HG03565 (cell line): Measurements from ENCODE around the gene CEP295NL.
"Not testable (repeated sequence)": the region's sequence is repeated elsewhere in the genome, so short reads cannot be mapped to it uniquely, and the experiment has no call there.

Source experiments
- ATAC-seq: cut with Tn5 transposase; IDR thresholded peaks from one replicate; pipeline ENCODE4 v1.9.1; 2021; ENCODE audit warnings: mild to moderate bottlenecking, moderate library complexity; ENCODE audit not compliant: unreplicated experiment

Gene CEP295NL

GRCh38 chr17:78905541-78905940, 2.5 kb upstream of the CEP295NL start:
- no peak for ATAC-seq

GRCh38 chr17:78905116-78905515, 2.1 kb upstream of the CEP295NL start:
- no peak for ATAC-seq

GRCh38 chr17:78904371-78904770, 1.4 kb upstream of the CEP295NL start:
- ATAC-seq, result no peak

GRCh38 chr17:78902231-78902630, 770 bp downstream of the CEP295NL start:
- ATAC-seq, result not testable (repeated sequence)

- no peak for ATAC-seq
These were observed 1.2 kb downstream of the CEP295NL start for GRCh38 chr17:78901806-78902205.

GRCh38 chr17:78900816-78901215, 2.2 kb downstream of the CEP295NL start:
- no peak for ATAC-seq

- ATAC-seq, result no peak
These were observed 3.4 kb downstream of the CEP295NL start for GRCh38 chr17:78899361-78900260.

- no peak for ATAC-seq
These were observed 4.1 kb downstream of the CEP295NL start for GRCh38 chr17:78898947-78899346.

GRCh38 chr17:78898075-78898836, 4.7 kb downstream of the CEP295NL start:
- ATAC-seq, result no peak

- no peak for ATAC-seq
These were observed 5.3 kb downstream of the CEP295NL start for GRCh38 chr17:78897664-78898047.

GRCh38 chr17:78896834-78897663, 6.0 kb downstream of the CEP295NL start:
- ATAC-seq, result no peak

- no peak for ATAC-seq
These were observed 6.7 kb downstream of the CEP295NL start for GRCh38 chr17:78896091-78896833.

GRCh38 chr17:78895322-78895721, 7.7 kb downstream of the CEP295NL start:
- no peak for ATAC-seq

- no peak for ATAC-seq
These were observed 9.3 kb downstream of the CEP295NL start for GRCh38 chr17:78893684-78894083.

- ATAC-seq, result no peak
These were observed 10.0 kb downstream of the CEP295NL start for GRCh38 chr17:78892936-78893379.

- no peak for ATAC-seq
These were observed 10.5 kb downstream of the CEP295NL start for GRCh38 chr17:78892520-78892919.

GRCh38 chr17:78892062-78892456, 10.9 kb downstream of the CEP295NL start:
- no peak for ATAC-seq

- no peak for ATAC-seq
These were observed 11.5 kb downstream of the CEP295NL start for GRCh38 chr17:78891406-78892061.

GRCh38 chr17:78890498-78890897, 12.5 kb downstream of the CEP295NL start:
- ATAC-seq, result no peak

- not testable (repeated sequence) for ATAC-seq
These were observed 12.9 kb downstream of the CEP295NL start for GRCh38 chr17:78890096-78890495.
